Spinal cord (tissue), 10 donors: ENCODE measurements around the gene GMDS. TPM values are rescaled to one million over a fixed set of nuclear protein-coding genes. Genes with fewer than 3 reads are reported as not detected.
"Not testable (repeated sequence)": the region's sequence is repeated elsewhere in the genome, so short reads cannot be mapped to it uniquely, and the experiment has no call there.

Experiments
- DNase-seq, 6 donors: peaks; one replicate each; pipeline versions ENCODE4 v3.0.0 to v3.0.0-alpha.2; 2013 to 2015; ENCODE audit warnings: low spot score in 6 of 6, low read depth in 4 of 6
- H3K27ac ChIP-seq: one replicate; pipeline ENCODE4 v1.5.1; 2013; ENCODE audit warnings: low read depth, low read length, control low read depth
- H3K27me3 ChIP-seq: one replicate; pipeline ENCODE4 v1.6.1; 2013; ENCODE audit warnings: low read length; ENCODE audit not compliant: control insufficient read depth, insufficient read depth
- H3K36me3 ChIP-seq: one replicate; pipeline ENCODE4 v1.6.1; 2013; ENCODE audit warnings: low read length; ENCODE audit not compliant: control insufficient read depth, insufficient read depth
- H3K4me1 ChIP-seq: one replicate; pipeline ENCODE4 v1.6.1; 2013; ENCODE audit warnings: low read length; ENCODE audit not compliant: control insufficient read depth, insufficient read depth
- H3K4me3 ChIP-seq: one replicate; pipeline ENCODE4 v1.5.1; 2013; ENCODE audit warnings: low read depth, low read length, control low read depth
- H3K9me3 ChIP-seq: one replicate; pipeline ENCODE4 v1.6.1; 2013; ENCODE audit warnings: low read length; ENCODE audit not compliant: control insufficient read depth, insufficient read depth
- whole genome bisulfite sequencing: methylation state at CpG from one replicate; pipeline ENCODE4 v1.1.5; 2013; ENCODE audit warnings: missing lambda C conversion rate; ENCODE audit not compliant: insufficient coverage; 5-methylcytosine and 5-hydroxymethylcytosine counted together
- polyA plus RNA-seq, 2 donors: library from polyadenylated mRNA; unstranded; fragments of 120-200 nt; gene quantifications; one replicate each; pipeline ENCODE4 v1.2.1, GENCODE V29; 2013; ENCODE audit not compliant: insufficient read length in 2 of 2
- total RNA-seq, 2 donors: library from RNA; depleted of rRNA in 1 of 2; stranded (reverse); fragments of 120-200 nt in 1 of 2; fragments of >200 nt in 1 of 2; gene quantifications; one replicate each; pipeline versions ENCODE4 v1.2.3 to v1.2.4, GENCODE V29; 2013 to 2014
- donor health status: healthy.

GMDS gene
- total and polyA plus RNA-seq, 4 donors = 35.3 to 87.4 (median 49.6) TPM

GRCh38 chr6:1855890-1856289, 389.5 kb downstream of the GMDS start:
- no peak for DNase-seq
- H3K36me3 ChIP-seq = no peaks in the 10 kb centered on the region
- H3K4me1 ChIP-seq = no peaks in the 10 kb centered on the region
- no peak overlapping the region for H3K4me3 ChIP-seq
- WGBS = no CpG with 5 or more reads among the region's 4 CpGs
- peaks cover 35% of the 10 kb centered on the region for H3K27me3 ChIP-seq
- peak overlapping the region; percentile 13 for H3K27ac ChIP-seq
- H3K9me3 ChIP-seq = no peaks in the 10 kb centered on the region

- H3K27ac ChIP-seq = no peak overlapping the region
- no peaks in the 10 kb centered on the region for H3K36me3 ChIP-seq
- H3K4me1 ChIP-seq = no peaks in the 10 kb centered on the region
- peak in 1 of 6 donors; percentile 28 for DNase-seq
- H3K27me3 ChIP-seq = peaks cover 35% of the 10 kb centered on the region
- 100% methylated on average over 2 of the region's 2 CpGs for WGBS
- no peaks in the 10 kb centered on the region for H3K9me3 ChIP-seq
- no peak overlapping the region for H3K4me3 ChIP-seq
Observed at GRCh38 chr6:1854296-1854695, 391.1 kb downstream of the GMDS start.

- peaks cover 35% of the 10 kb centered on the region for H3K27me3 ChIP-seq
- H3K36me3 ChIP-seq = no peaks in the 10 kb centered on the region
- no peak overlapping the region for H3K4me3 ChIP-seq
- no peak for DNase-seq
- no peak overlapping the region for H3K27ac ChIP-seq
- no CpG with 5 or more reads among the region's 1 CpG for WGBS
- no peaks in the 10 kb centered on the region for H3K9me3 ChIP-seq
- H3K4me1 ChIP-seq = no peaks in the 10 kb centered on the region
Observed at GRCh38 chr6:1853761-1854160, 391.6 kb downstream of the GMDS start.

GRCh38 chr6:1851681-1852456, 393.5 kb downstream of the GMDS start:
- Histone ChIP-seq H3K27me3 (peaks cover 40% of the 10 kb centered on the region), H3K36me3 (no peaks in the 10 kb centered on the region), H3K4me1 (no peaks in the 10 kb centered on the region), H3K27ac (no peak overlapping the region), H3K9me3 (no peaks in the 10 kb centered on the region), H3K4me3 (no peak overlapping the region)
- no peak for DNase-seq
- WGBS = 74% methylated on average over 10 of the region's 13 CpGs

- DNase-seq = peak in 1 of 6 donors; percentile 19
- H3K27me3 ChIP-seq = peaks cover 37% of the 10 kb centered on the region
- no peak overlapping the region for H3K4me3 ChIP-seq
- H3K36me3 ChIP-seq = no peaks in the 10 kb centered on the region
- H3K27ac ChIP-seq = no peak overlapping the region
- no peaks in the 10 kb centered on the region for H3K4me1 ChIP-seq
- H3K9me3 ChIP-seq = no peaks in the 10 kb centered on the region
- WGBS = 68% methylated on average over 2 of the region's 7 CpGs
Observed at GRCh38 chr6:1850840-1851157, 394.6 kb downstream of the GMDS start.

- Histone ChIP-seq H3K9me3 (no peaks in the 10 kb centered on the region), H3K27ac (no peak overlapping the region), H3K36me3 (no peaks in the 10 kb centered on the region), H3K27me3 (peaks cover 37% of the 10 kb centered on the region), H3K4me3 (no peak overlapping the region), H3K4me1 (no peaks in the 10 kb centered on the region)
- peak in 2 of 6 donors; percentile 69 to 72 for DNase-seq
- 56% methylated on average over 6 of the region's 8 CpGs for WGBS
Observed at GRCh38 chr6:1850121-1850839, 395.1 kb downstream of the GMDS start.

- H3K27ac ChIP-seq = no peak overlapping the region
- H3K27me3 ChIP-seq = peaks cover 34% of the 10 kb centered on the region
- H3K4me3 ChIP-seq = no peak overlapping the region
- no peak for DNase-seq
- WGBS = 43% methylated on average over 1 of the region's 5 CpGs
- no peaks in the 10 kb centered on the region for H3K9me3 ChIP-seq
- no peaks in the 10 kb centered on the region for H3K4me1 ChIP-seq
- no peaks in the 10 kb centered on the region for H3K36me3 ChIP-seq
Observed at GRCh38 chr6:1849691-1850090, 395.7 kb downstream of the GMDS start.

- DNase-seq = no peak
- Histone ChIP-seq H3K4me1 (no peaks in the 10 kb centered on the region), H3K27me3 (peaks cover 27% of the 10 kb centered on the region), H3K9me3 (peaks cover under 1% of the 10 kb centered on the region), H3K36me3 (no peaks in the 10 kb centered on the region), H3K27ac (no peak overlapping the region), H3K4me3 (no peak overlapping the region)
- no CpG with 5 or more reads among the region's 1 CpG for WGBS
Observed at GRCh38 chr6:1848752-1849151, 396.7 kb downstream of the GMDS start.

GRCh38 chr6:1846611-1847010, 398.8 kb downstream of the GMDS start:
- DNase-seq = no peak
- no peaks in the 10 kb centered on the region for H3K4me1 ChIP-seq
- H3K27ac ChIP-seq = no peak overlapping the region
- H3K4me3 ChIP-seq = no peak overlapping the region
- peaks cover 23% of the 10 kb centered on the region for H3K27me3 ChIP-seq
- no peaks in the 10 kb centered on the region for H3K36me3 ChIP-seq
- H3K9me3 ChIP-seq = peaks cover 2% of the 10 kb centered on the region
- no CpG with 5 or more reads among the region's 3 CpGs for WGBS

GRCh38 chr6:1845543-1845942, 399.9 kb downstream of the GMDS start:
- not testable (repeated sequence) for H3K36me3 ChIP-seq, H3K9me3 ChIP-seq, DNase-seq, H3K27ac ChIP-seq, H3K4me1 ChIP-seq, H3K4me3 ChIP-seq
- WGBS = 100% methylated on average over 1 of the region's 5 CpGs
- H3K27me3 ChIP-seq = peaks cover 23% of the 10 kb centered on the region
